SU-DHL-6 (cell line): ENCODE measurements around the gene SFTPB.

Experiments used
- H2AFZ ChIP-seq: fragments of 200-600 bp; sonication (generic); 2 replicates; pipeline ENCODE4 v1.6.1; 2014; ENCODE audit warnings: low read depth, mild to moderate bottlenecking, moderate library complexity, mixed read lengths, antibody characterized with exemption, low read length; ENCODE audit not compliant: severe bottlenecking
- H3F3A ChIP-seq: fragments of 200-600 bp; shearing (Covaris generic); 2 replicates; pipeline ENCODE4 v1.6.0; 2016; ENCODE audit warnings: antibody characterized with exemption, mild to moderate bottlenecking; ENCODE audit not compliant: insufficient read depth
- H3K27ac ChIP-seq: fragments of 200-600 bp; sonication (generic); 2 replicates; pipeline ENCODE4 v1.5.1; 2016; ENCODE audit warnings: low read depth, mild to moderate bottlenecking, low read length, moderate library complexity, mixed read lengths
- H3K27me3 ChIP-seq: fragments of 200-600 bp; sonication (generic), shearing (Covaris generic); 2 replicates; pipeline ENCODE4 v1.6.0; 2014; ENCODE audit warnings: mild to moderate bottlenecking, low read length
- H3K36me3 ChIP-seq: fragments of 200-600 bp; sonication (generic); 2 replicates; pipeline ENCODE4 v1.6.1; 2014; ENCODE audit warnings: mild to moderate bottlenecking, low read length, mixed read lengths
- H3K4me2 ChIP-seq: fragments of 300-600, 200-600 bp; shearing (Covaris generic), sonication (generic); 2 replicates; pipeline ENCODE4 v1.6.0; 2014; ENCODE audit warnings: low read length, low read depth, mild to moderate bottlenecking; ENCODE audit not compliant: poor library complexity, severe bottlenecking
- H3K4me3 ChIP-seq: fragments of 200-600 bp; sonication (generic); 2 replicates; pipeline ENCODE4 v1.5.1; 2014; ENCODE audit warnings: antibody characterized with exemption, low read length, mild to moderate bottlenecking, mixed read lengths; ENCODE audit not compliant: insufficient read depth, poor library complexity, severe bottlenecking
- H3K79me2 ChIP-seq: fragments of 200-600 bp; sonication (generic); 2 replicates; pipeline ENCODE4 v1.6.1; 2014; ENCODE audit warnings: mild to moderate bottlenecking, low read length, moderate library complexity; ENCODE audit not compliant: insufficient read depth
- H3K9ac ChIP-seq: fragments of 200-600 bp; sonication (generic); 2 replicates; pipeline ENCODE4 v1.7.0; 2014; ENCODE audit warnings: mild to moderate bottlenecking, low read length
- H3K9me2 ChIP-seq: fragments of 200-600 bp; sonication (generic); replicated peaks from 2 replicates; pipeline ENCODE4 v1.6.1; 2014; ENCODE audit warnings: low read length; ENCODE audit not compliant: insufficient read depth
- H3K9me3 ChIP-seq: fragments of 200-600 bp; sonication (generic); 2 replicates; pipeline ENCODE4 v1.6.1; 2014; ENCODE audit warnings: low read length, mixed read lengths; ENCODE audit not compliant: insufficient read depth
- H4K20me1 ChIP-seq: fragments of 200-600 bp; sonication (generic); 2 replicates; pipeline ENCODE4 v1.6.1; 2014; ENCODE audit warnings: low read depth, mild to moderate bottlenecking, antibody characterized with exemption, low read length, moderate library complexity, mixed read lengths
- CTCF ChIP-seq: fragments of 200-600 bp; sonication (generic); IDR thresholded peaks from one replicate; pipeline ENCODE4 v1.5.1; 2017; ENCODE audit warnings: antibody characterized with exemption, mild to moderate bottlenecking, low read length, moderate library complexity; ENCODE audit not compliant: insufficient read depth, poor library complexity, severe bottlenecking
- EZH2phosphoT487 ChIP-seq: fragments of 200-600 bp; sonication (generic), shearing (Covaris generic); conservative IDR thresholded peaks from 2 replicates; pipeline ENCODE4 v1.6.1; 2018; ENCODE audit warnings: mild to moderate bottlenecking, antibody characterized with exemption, low read length, moderate library complexity, mixed read lengths

The SFTPB gene

GRCh38 chr2:85649201-85650190, 18.5 kb downstream of the SFTPB start:
- Histone ChIP-seq H3K4me2 (no peak overlapping the region), H3F3A (no peaks in the 10 kb centered on the region), H3K4me3 (no peak overlapping the region), H3K9ac (no peak overlapping the region), H3K27me3 (no peaks in the 10 kb centered on the region), H2AFZ (no peak overlapping the region), H3K9me2 (no peaks in the 10 kb centered on the region), H3K79me2 (no peaks in the 10 kb centered on the region), H3K9me3 (no peaks in the 10 kb centered on the region), H3K27ac (no peak overlapping the region), H4K20me1 (0 out of 2 replicates have a peak, but pooled peaks cover 8% of the 10 kb centered on the region), H3K36me3 (peaks cover 19% of the 10 kb centered on the region)
- TF ChIP-seq CTCF (no peak), EZH2phosphoT487 (no peak)

GRCh38 chr2:85648619-85649018, 19.4 kb downstream of the SFTPB start:
- Histone ChIP-seq H3K27ac (no peak overlapping the region), H3K36me3 (peaks cover 22% of the 10 kb centered on the region), H3K4me2 (no peak overlapping the region)

GRCh38 chr2:85647823-85648526, 20.0 kb downstream of the SFTPB start:
- Histone ChIP-seq H3K9me2 (no peaks in the 10 kb centered on the region), H3K79me2 (no peaks in the 10 kb centered on the region), H3K27ac (no peak overlapping the region), H3K9me3 (no peaks in the 10 kb centered on the region), H3K36me3 (peaks cover 22% of the 10 kb centered on the region), H2AFZ (no peak overlapping the region), H3K9ac (no peak overlapping the region), H3F3A (no peaks in the 10 kb centered on the region), H3K4me2 (no peak overlapping the region), H3K27me3 (no peaks in the 10 kb centered on the region), H3K4me3 (no peak overlapping the region), H4K20me1 (0 out of 2 replicates have a peak, but pooled peaks cover 8% of the 10 kb centered on the region)
- TF ChIP-seq EZH2phosphoT487 (no peak), CTCF (no peak)

More at GRCh38 chr2:85648619-85649018, 19.4 kb downstream of the SFTPB start:
- TF ChIP-seq EZH2phosphoT487 = no peak
- TF ChIP-seq CTCF = peak; percentile 31
- Histone ChIP-seq H3K9ac (no peak overlapping the region), H3K9me2 (no peaks in the 10 kb centered on the region), H3K27me3 (no peaks in the 10 kb centered on the region), H3K9me3 (no peaks in the 10 kb centered on the region), H4K20me1 (0 out of 2 replicates have a peak, but pooled peaks cover 8% of the 10 kb centered on the region), H3K79me2 (no peaks in the 10 kb centered on the region), H3K4me3 (no peak overlapping the region), H2AFZ (no peak overlapping the region), H3F3A (no peaks in the 10 kb centered on the region)
